RWPE1 (cell line): Measurements from ENCODE around the gene PTPN1.
A peak's percentile ranks its signal among the peaks of the same experiment; 100 is the strongest.

Experiments
- CTCF ChIA-PET: fragments of 350-600 bp; sonication (Branson Sonifier 250); formaldehyde crosslinking; extraction: SDS; loops from one replicate; lab custom pipeline; 2021; lab: Yijun Ruan, JAX
- POLR2A ChIA-PET: fragments of 400-600 bp; formaldehyde crosslinking; extraction: SDS; loops from one replicate; lab custom pipeline; 2020; ENCODE audit warnings: antibody characterized with exemption; ENCODE audit not compliant: low non-redundant PET; lab: Yijun Ruan, JAX
- DNase-seq: peaks from one replicate; pipeline ENCODE4 v3.0.0; 2012; ENCODE audit warnings: low spot score
- H3K27ac ChIP-seq: fragments of 450-650 bp; 2 replicates; pipeline ENCODE4 v1.5.1; 2017
- TF ChIP-seq, protein P1 (sequence below): fragments of 450-650 bp; conservative IDR thresholded peaks from 2 replicates; pipeline ENCODE4 v1.5.1; 2017; ENCODE audit warnings: low read depth, mild to moderate bottlenecking

The PTPN1 gene

GRCh38 chr20:50591233-50591852 is 81.2 kb downstream of the PTPN1 start:
- no peak for DNase-seq
- H3K27ac ChIP-seq = peak overlapping the region; percentile 65
- ChIA-PET CTCF (interaction anchor here (0.7 kb wide), 1 partner anchor 19 kb away, joined by 5 read pairs; no protein-coding TSS in a partner anchor), POLR2A (interaction anchor here (0.6 kb wide), 1 partner anchor 407 kb away, joined by 14 read pairs; no protein-coding TSS in a partner anchor)
- TF ChIP-seq, protein P1, sequence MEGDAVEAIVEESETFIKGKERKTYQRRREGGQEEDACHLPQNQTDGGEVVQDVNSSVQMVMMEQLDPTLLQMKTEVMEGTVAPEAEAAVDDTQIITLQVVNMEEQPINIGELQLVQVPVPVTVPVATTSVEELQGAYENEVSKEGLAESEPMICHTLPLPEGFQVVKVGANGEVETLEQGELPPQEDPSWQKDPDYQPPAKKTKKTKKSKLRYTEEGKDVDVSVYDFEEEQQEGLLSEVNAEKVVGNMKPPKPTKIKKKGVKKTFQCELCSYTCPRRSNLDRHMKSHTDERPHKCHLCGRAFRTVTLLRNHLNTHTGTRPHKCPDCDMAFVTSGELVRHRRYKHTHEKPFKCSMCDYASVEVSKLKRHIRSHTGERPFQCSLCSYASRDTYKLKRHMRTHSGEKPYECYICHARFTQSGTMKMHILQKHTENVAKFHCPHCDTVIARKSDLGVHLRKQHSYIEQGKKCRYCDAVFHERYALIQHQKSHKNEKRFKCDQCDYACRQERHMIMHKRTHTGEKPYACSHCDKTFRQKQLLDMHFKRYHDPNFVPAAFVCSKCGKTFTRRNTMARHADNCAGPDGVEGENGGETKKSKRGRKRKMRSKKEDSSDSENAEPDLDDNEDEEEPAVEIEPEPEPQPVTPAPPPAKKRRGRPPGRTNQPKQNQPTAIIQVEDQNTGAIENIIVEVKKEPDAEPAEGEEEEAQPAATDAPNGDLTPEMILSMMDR = no peak

DNA sequence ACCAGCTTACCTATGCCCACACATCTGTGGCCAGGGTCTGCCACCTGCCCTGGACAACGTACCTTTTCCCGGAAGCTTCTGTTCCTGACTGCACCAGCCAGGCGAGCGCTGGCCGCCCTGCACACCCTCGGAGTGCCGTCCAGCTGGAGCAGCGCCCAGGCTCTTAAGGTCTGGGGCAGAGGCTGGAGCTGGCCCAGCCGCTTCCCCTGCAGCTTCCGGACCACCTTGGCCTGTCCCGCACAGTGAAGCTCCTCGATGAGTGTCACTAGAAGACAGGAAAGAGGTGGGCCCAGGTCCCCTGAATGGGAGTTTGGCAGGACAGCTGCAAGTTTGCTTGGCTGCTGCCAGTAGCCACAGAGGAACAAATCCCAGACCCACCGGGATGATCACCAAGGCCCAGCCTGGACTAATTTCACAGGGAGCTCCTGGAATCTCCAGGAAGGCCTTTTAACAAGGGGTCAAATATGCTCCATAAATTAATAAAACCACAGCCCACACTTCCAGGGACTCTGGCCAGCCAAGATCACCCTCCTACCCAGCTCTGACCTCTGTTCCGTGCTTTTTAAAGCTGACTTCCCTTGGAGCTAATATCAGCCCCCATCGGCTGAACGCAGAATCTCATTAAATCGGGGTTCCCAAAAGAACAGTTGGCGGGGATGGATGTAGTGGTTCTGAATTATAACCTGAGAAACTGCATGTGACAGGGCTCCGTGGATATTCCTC is 82.3 kb downstream of the PTPN1 start:
- POLR2A ChIA-PET = no interaction called here
- H3K27ac ChIP-seq = peak overlapping the region; percentile 65
- DNase-seq = no peak

GRCh38 chr20:50593005-50593335 is 82.8 kb downstream of the PTPN1 start:
- DNase-seq = no peak
- ChIA-PET POLR2A (no interaction called here), CTCF (interaction anchor here (0.6 to 1.2 kb wide), 4 partner anchors 14 to 315 kb away, joined by 3 to 5 read pairs (median 4); no protein-coding TSS in a partner anchor)
- H3K27ac ChIP-seq = peak overlapping the region; percentile 65
- TF ChIP-seq, protein P1 = no peak

More for the DNA sequence above, 82.3 kb downstream of the PTPN1 start:
- TF ChIP-seq, protein P1 = no peak
- CTCF ChIA-PET = interaction anchor here (0.6 to 1.2 kb wide), 6 partner anchors 11 to 267 kb away, joined by 3 to 7 read pairs (median 4); no protein-coding TSS in a partner anchor

DNA sequence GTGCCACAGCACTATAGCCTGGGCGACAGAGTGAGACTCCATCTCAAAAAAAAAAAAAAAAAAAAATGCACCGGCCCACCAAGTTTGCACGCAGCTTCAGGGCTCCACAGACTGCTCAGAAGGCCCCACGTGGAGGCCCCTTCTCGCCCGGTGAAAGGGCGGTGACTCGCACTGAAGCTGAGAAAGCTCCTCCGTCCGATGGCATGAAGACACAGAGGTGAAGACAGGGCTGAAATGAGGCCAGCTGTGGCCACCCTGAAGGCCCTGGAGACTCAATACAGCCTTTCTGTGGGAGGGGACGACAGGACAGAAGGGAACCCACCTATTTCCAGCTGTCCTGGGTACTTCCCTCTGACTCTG is 84.0 kb downstream of the PTPN1 start:
- CTCF ChIA-PET = interaction anchor here (0.6 kb wide), 1 partner anchor 387 kb away, joined by 3 read pairs; no protein-coding TSS in a partner anchor
- POLR2A ChIA-PET = no interaction called here
- no peak overlapping the region for H3K27ac ChIP-seq
- TF ChIP-seq, protein P1 = no peak
- DNase-seq = no peak

DNA sequence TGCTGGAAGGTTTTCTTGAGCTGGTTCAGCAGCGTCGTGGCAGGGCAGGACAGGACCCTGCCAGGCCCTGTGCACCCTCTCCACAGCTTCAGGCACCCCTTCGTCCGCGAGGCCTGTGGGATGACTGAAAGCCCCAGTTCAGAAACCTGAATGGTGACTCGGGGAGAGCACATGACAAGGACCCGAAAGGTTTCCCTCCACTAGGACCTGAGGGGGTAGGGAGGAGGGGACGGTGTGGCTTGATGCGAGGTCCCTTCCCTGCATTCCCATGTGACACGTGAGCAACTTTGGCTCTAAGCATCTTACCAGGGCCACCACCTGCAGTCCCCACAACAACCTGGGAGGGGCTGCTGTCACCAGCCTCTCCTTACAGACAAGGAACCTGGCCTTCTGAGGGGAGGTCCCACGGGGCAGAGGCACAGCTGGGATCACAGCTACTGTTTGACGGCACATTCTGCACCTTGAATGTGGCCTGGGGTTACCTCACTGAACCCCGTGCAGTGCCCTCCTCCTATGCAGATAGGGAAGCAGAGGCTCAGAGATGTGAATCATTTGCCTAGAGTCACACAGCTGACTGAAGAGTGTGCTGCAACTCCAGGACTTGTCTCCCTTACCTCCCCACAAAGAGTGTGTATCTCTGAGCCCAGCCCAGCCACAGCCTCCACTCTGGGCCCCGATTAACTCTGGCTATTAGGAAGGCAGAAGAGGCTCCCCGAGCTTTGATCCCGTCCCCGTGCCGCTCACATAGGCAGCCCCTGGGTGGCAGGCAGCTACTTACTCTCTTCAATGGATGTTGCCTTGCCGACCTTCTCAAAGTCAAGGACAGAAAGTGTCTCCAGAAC is 84.6 kb downstream of the PTPN1 start:
- ChIA-PET POLR2A (no interaction called here), CTCF (interaction anchor here (0.6 to 0.8 kb wide), 2 partner anchors 23 to 386 kb away, joined by 3 to 4 read pairs; no protein-coding TSS in a partner anchor)

More for the DNA sequence above, 84.6 kb downstream of the PTPN1 start:
- no peak overlapping the region for H3K27ac ChIP-seq
- TF ChIP-seq, protein P1 = no peak
- no peak for DNase-seq
